Neuronal stem cell (in vitro differentiated cells): ENCODE results near the gene TAS2R1.
"Not testable (repeated sequence)": the region's sequence is repeated elsewhere in the genome, so short reads cannot be mapped to it uniquely, and the experiment has no call there.

Source experiments
- DNase-seq: peaks from one replicate; pipeline ENCODE4 v3.0.0-alpha.2; 2013; ENCODE audit warnings: low spot score
- H2AFZ ChIP-seq: one replicate; pipeline ENCODE4 v1.6.1; 2013; ENCODE audit warnings: mild to moderate bottlenecking, low read length, inconsistent platforms
- H2AK5ac ChIP-seq: 2 replicates; pipeline ENCODE4 v1.6.1; 2013; ENCODE audit warnings: low read depth, mild to moderate bottlenecking, inconsistent platforms, low read length, moderate library complexity, mixed read lengths
- H2BK120ac ChIP-seq: 2 replicates; pipeline ENCODE4 v1.6.1; 2013; ENCODE audit warnings: low read depth, mild to moderate bottlenecking, inconsistent platforms, low read length, moderate library complexity, mixed read lengths
- H2BK12ac ChIP-seq: one replicate; pipeline ENCODE4 v1.6.1; 2013; ENCODE audit warnings: low read length, inconsistent platforms
- H2BK15ac ChIP-seq: 2 replicates; pipeline ENCODE4 v1.6.1; 2013; ENCODE audit warnings: mild to moderate bottlenecking, low read length, inconsistent platforms, mixed read lengths
- H2BK5ac ChIP-seq: one replicate; pipeline ENCODE4 v1.6.1; 2013; ENCODE audit warnings: inconsistent platforms, mild to moderate bottlenecking, low read length, moderate library complexity
- H3K14ac ChIP-seq: one replicate; pipeline ENCODE4 v1.6.1; 2013; ENCODE audit warnings: low read length, inconsistent platforms
- H3K18ac ChIP-seq: 2 replicates; pipeline ENCODE4 v1.6.1; 2013; ENCODE audit warnings: low read length, inconsistent platforms
- H3K23ac ChIP-seq: 2 replicates; pipeline ENCODE4 v1.6.1; 2013; ENCODE audit warnings: low read depth, mild to moderate bottlenecking, mixed read lengths, low read length, inconsistent platforms; ENCODE audit not compliant: poor library complexity
- H3K27ac ChIP-seq: replicated peaks from 3 replicates; pipeline ENCODE4 v1.5.1; 2013; ENCODE audit warnings: low read length, inconsistent platforms
- H3K27me3 ChIP-seq, 3 experiments: 2 replicates each; pipeline ENCODE4 v1.6.1; 2013; ENCODE audit warnings: low read length in 3 of 3, mild to moderate bottlenecking in 2 of 3, inconsistent platforms in 1 of 3, low read depth in 1 of 3, mixed read lengths in 1 of 3, moderate library complexity in 1 of 3; ENCODE audit not compliant: control insufficient read depth in 3 of 3, insufficient read depth in 3 of 3
- H3K36me3 ChIP-seq, 2 donors: replicated peaks in 1 of 2; 2 replicates each; pipeline ENCODE4 v1.6.1; 2013; ENCODE audit warnings: low read length in 2 of 2; ENCODE audit not compliant: control insufficient read depth in 2 of 2, insufficient read depth in 2 of 2
- H3K4ac ChIP-seq: 2 replicates; pipeline ENCODE4 v1.6.1; 2013; ENCODE audit warnings: inconsistent platforms, mild to moderate bottlenecking, low read length, moderate library complexity
- H3K4me1 ChIP-seq, 2 donors: 1 replicate in 1 of 2; 2 replicates in 1 of 2; pipeline ENCODE4 v1.6.1; 2013; ENCODE audit warnings: low read length in 2 of 2, low read depth in 1 of 2; ENCODE audit not compliant: control insufficient read depth in 2 of 2, insufficient read depth in 1 of 2
- H3K4me2 ChIP-seq: one replicate; pipeline ENCODE4 v1.6.1; 2013; ENCODE audit warnings: mild to moderate bottlenecking, low read length, inconsistent platforms; ENCODE audit not compliant: insufficient read depth, poor library complexity, severe bottlenecking
- H3K4me3 ChIP-seq, 2 donors: 2 replicates each; pipeline ENCODE4 v1.5.1; 2013; ENCODE audit warnings: low read length in 2 of 2, mild to moderate bottlenecking in 2 of 2, inconsistent platforms in 1 of 2, moderate library complexity in 1 of 2
- H3K79me1 ChIP-seq: one replicate; pipeline ENCODE4 v1.6.1; 2013; ENCODE audit warnings: low read depth, mild to moderate bottlenecking, inconsistent platforms, low read length, moderate library complexity
- H3K9ac ChIP-seq: one replicate; pipeline ENCODE4 v1.6.1; 2013; ENCODE audit warnings: mild to moderate bottlenecking, low read depth, low read length, inconsistent platforms; ENCODE audit not compliant: poor library complexity
- H3K9me3 ChIP-seq, 2 donors: replicated peaks in 1 of 2; 2 replicates each; pipeline versions ENCODE3 to v1.6.1; 2013; ENCODE audit warnings: low read length in 2 of 2, mild to moderate bottlenecking in 2 of 2, inconsistent platforms in 1 of 2, low read depth in 1 of 2, mixed read lengths in 1 of 2, moderate library complexity in 1 of 2; ENCODE audit not compliant: control insufficient read depth in 2 of 2, insufficient read depth in 1 of 2
- H4K8ac ChIP-seq: one replicate; pipeline ENCODE4 v1.6.1; 2013; ENCODE audit warnings: low read depth, mild to moderate bottlenecking, inconsistent platforms, low read length, moderate library complexity
- H4K91ac ChIP-seq: one replicate; pipeline ENCODE4 v1.6.1; 2013; ENCODE audit warnings: low read length, low read depth, mild to moderate bottlenecking, inconsistent platforms; ENCODE audit not compliant: poor library complexity
- WGBS, 2 donors: extraction: QIAGEN DNeasy Blood & Tissue Kit; methylation state at CpG; one replicate each; pipeline ENCODE4 v1.1.7; 2013; ENCODE audit warnings: missing lambda C conversion rate in 2 of 2, mixed read lengths in 1 of 2; ENCODE audit not compliant: insufficient read length in 2 of 2, insufficient replicate concordance in 1 of 2; ENCODE audit errors: extremely low coverage in 2 of 2; 5-methylcytosine and 5-hydroxymethylcytosine counted together

The TAS2R1 gene

GRCh38 chr5:9599391-9599790, 30.8 kb downstream of the TAS2R1 start:
- H3K14ac ChIP-seq, result no peak overlapping the region
- no peak overlapping the region for H3K9ac ChIP-seq
- no peak overlapping the region for H3K18ac ChIP-seq
- no peaks in the 10 kb centered on the region for H3K79me1 ChIP-seq
- H3K27ac ChIP-seq, result no peak overlapping the region
- H2AFZ ChIP-seq, result no peak overlapping the region
- H4K91ac ChIP-seq, result no peak overlapping the region
- no peak overlapping the region for H2BK15ac ChIP-seq
- H2BK120ac ChIP-seq, result no peak overlapping the region
- no peak overlapping the region for H2BK5ac ChIP-seq
- no CpG with 5 or more reads among the region's 3 CpGs for WGBS, 2 donors
- H3K4me2 ChIP-seq, result no peak overlapping the region
- no peak for DNase-seq
- H2BK12ac ChIP-seq, result no peak overlapping the region
- no peaks in the 10 kb centered on the region for H3K36me3 ChIP-seq
- H3K4me1 ChIP-seq, result peaks cover 10 to 18% of the 10 kb centered on the region in 2 donors
- H4K8ac ChIP-seq, result no peak overlapping the region
- no peak overlapping the region for H3K23ac ChIP-seq
- H3K4ac ChIP-seq, result no peak overlapping the region
- no peak overlapping the region for H2AK5ac ChIP-seq
- H3K4me3 ChIP-seq, result no peak overlapping the region
- no peaks in the 10 kb centered on the region for H3K9me3 ChIP-seq
- peaks cover 0 to 4% (median 0%) of the 10 kb centered on the region in 3 experiments for H3K27me3 ChIP-seq

DNA sequence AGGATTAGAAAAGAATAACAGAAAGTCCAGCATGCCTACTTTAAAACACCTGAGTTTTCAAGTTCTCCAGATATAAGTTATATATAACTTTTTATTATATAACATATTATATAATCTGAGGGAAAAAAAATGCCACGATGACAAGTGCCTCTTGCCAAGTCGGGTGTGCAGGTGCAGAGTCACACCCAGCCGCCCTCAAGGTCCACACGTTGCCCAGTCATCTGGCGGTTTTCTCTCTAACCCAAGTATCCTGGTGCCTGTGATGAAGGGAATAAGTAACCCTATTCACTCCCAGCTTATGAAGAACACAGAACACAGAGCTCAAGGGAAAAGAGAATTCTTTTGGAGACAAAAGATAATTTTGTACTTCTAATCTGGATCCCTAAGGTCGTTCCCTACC, 31.8 kb downstream of the TAS2R1 start:
- not testable (repeated sequence) for H3K27me3 ChIP-seq, H3K9ac ChIP-seq, DNase-seq, H3K14ac ChIP-seq, H3K9me3 ChIP-seq, H4K8ac ChIP-seq, H2AFZ ChIP-seq, H2BK15ac ChIP-seq, H3K4ac ChIP-seq, H4K91ac ChIP-seq, H2BK120ac ChIP-seq, H2AK5ac ChIP-seq, H3K4me3 ChIP-seq, H2BK5ac ChIP-seq, H3K18ac ChIP-seq, H3K79me1 ChIP-seq, H3K36me3 ChIP-seq, H3K4me2 ChIP-seq, H3K27ac ChIP-seq, H3K23ac ChIP-seq, H2BK12ac ChIP-seq
- H3K4me1 ChIP-seq, result peaks cover 10 to 18% of the 10 kb centered on the region in 2 donors
- WGBS, 2 donors, result no CpG with 5 or more reads among the region's 6 CpGs

- not testable (repeated sequence) for H2BK5ac ChIP-seq, H3K4me3 ChIP-seq, H4K8ac ChIP-seq, H3K4me2 ChIP-seq, H3K27ac ChIP-seq, H3K79me1 ChIP-seq, H3K4ac ChIP-seq, H2BK12ac ChIP-seq, DNase-seq, H2BK120ac ChIP-seq, H4K91ac ChIP-seq, H3K18ac ChIP-seq, H3K9me3 ChIP-seq, H3K14ac ChIP-seq, H3K23ac ChIP-seq, H3K36me3 ChIP-seq, H3K27me3 ChIP-seq, H2AK5ac ChIP-seq, H3K9ac ChIP-seq, H2BK15ac ChIP-seq
- Histone ChIP-seq H3K4me1 (peaks cover 10 to 18% of the 10 kb centered on the region in 2 donors), H2AFZ (peak overlapping the region; percentile 44)
- no CpG with 5 or more reads among the region's 7 CpGs for WGBS, 2 donors
Measured at GRCh38 chr5:9597322-9597721, 32.8 kb downstream of the TAS2R1 start.

DNA sequence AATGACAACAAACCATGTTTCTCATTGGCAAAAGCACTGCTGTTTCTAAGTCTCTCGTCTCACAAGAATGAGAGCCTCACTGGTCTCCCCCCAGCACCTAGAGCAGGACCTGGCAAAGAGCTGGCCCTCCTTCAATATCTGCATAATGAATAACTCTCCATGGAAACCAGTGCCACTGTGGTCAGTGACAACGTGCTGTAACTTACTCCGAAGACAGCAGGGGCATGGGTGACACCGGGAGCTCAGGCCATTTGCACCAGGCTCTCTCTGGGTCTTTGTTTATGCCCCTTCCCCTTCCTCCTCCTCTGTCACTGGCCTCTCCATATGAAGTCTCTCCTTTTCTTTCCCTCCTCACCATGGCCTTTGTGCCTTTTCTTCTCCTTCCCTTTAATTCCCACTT, 33.3 kb downstream of the TAS2R1 start:
- H3K14ac ChIP-seq, result no peak overlapping the region
- no peaks in the 10 kb centered on the region for H3K36me3 ChIP-seq
- WGBS, 2 donors, result no CpG with 5 or more reads among the region's 4 CpGs
- H3K27me3 ChIP-seq, result no peaks in the 10 kb centered on the region
- DNase-seq, result no peak
- no peak overlapping the region for H3K23ac ChIP-seq
- no peak overlapping the region for H3K4ac ChIP-seq
- H2AK5ac ChIP-seq, result no peak overlapping the region
- no peak overlapping the region for H3K18ac ChIP-seq
- no peak overlapping the region for H3K9ac ChIP-seq
- no peak overlapping the region for H4K91ac ChIP-seq
- no peak overlapping the region for H2BK5ac ChIP-seq
- peaks cover 10 to 18% of the 10 kb centered on the region in 2 donors for H3K4me1 ChIP-seq
- no peak overlapping the region for H2BK12ac ChIP-seq
- H3K4me3 ChIP-seq, result no peak overlapping the region
- H2BK15ac ChIP-seq, result no peak overlapping the region
- peak overlapping the region; percentile 44 for H2AFZ ChIP-seq
- no peaks in the 10 kb centered on the region for H3K9me3 ChIP-seq
- H2BK120ac ChIP-seq, result no peak overlapping the region
- no peak overlapping the region for H3K27ac ChIP-seq
- H3K79me1 ChIP-seq, result no peaks in the 10 kb centered on the region
- H4K8ac ChIP-seq, result no peak overlapping the region
- H3K4me2 ChIP-seq, result no peak overlapping the region
